ENCODE measurements around the gene PI4KA.

DNA sequence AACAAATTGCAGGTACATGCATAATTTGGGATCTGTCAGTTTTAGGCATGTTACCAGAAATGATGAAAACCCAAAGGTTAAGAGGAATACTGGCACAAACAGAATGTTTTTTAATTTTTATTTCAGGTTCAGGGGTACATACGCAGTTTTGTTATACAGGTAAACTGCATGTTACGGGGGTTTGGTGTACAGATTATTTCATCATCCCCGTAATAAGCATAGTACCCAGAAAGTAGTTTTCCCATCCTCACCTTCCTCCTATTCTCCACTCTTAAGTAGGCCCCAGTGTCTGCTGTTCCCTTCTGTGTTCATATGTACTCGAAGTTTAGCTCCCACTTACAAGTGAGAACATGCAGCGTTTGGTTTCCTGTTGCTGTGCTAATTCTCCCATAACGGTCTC lies 33.0 kb downstream of the PI4KA start:
- no peak for TF ChIP-seq POLR2AphosphoS5 (IDR thresholded peaks at IDR 0.05; ENCODE audit: low read depth)
- TF ChIP-seq, protein P1, sequence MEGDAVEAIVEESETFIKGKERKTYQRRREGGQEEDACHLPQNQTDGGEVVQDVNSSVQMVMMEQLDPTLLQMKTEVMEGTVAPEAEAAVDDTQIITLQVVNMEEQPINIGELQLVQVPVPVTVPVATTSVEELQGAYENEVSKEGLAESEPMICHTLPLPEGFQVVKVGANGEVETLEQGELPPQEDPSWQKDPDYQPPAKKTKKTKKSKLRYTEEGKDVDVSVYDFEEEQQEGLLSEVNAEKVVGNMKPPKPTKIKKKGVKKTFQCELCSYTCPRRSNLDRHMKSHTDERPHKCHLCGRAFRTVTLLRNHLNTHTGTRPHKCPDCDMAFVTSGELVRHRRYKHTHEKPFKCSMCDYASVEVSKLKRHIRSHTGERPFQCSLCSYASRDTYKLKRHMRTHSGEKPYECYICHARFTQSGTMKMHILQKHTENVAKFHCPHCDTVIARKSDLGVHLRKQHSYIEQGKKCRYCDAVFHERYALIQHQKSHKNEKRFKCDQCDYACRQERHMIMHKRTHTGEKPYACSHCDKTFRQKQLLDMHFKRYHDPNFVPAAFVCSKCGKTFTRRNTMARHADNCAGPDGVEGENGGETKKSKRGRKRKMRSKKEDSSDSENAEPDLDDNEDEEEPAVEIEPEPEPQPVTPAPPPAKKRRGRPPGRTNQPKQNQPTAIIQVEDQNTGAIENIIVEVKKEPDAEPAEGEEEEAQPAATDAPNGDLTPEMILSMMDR (IDR thresholded peaks at IDR 0.05; ENCODE audit: insufficient read depth, low read length): no peak

All from HL-60 (cell line).